Endothelial cell of umbilical vein (primary cell): ENCODE results near the gene ARHGAP28. TPM values are rescaled to one million over a fixed set of nuclear protein-coding genes. Genes with fewer than 3 reads are reported as not detected.

Experiments used
- BruUV-seq: library from RNA; stranded (reverse); fragments of 400-500 nt; replicated peaks from 2 replicates; lab custom pipeline; 2021; lab: Mats Ljungman, UMichigan
- CTCF ChIA-PET: fragments of 300-600, 350-600 bp; sonication (Branson Sonifier 250); formaldehyde crosslinking; loops from one replicate; lab custom pipeline; 2021; ENCODE audit warnings: antibody characterized with exemption, inconsistent platforms; lab: Charles Lee
- POLR2A ChIA-PET: fragments of 300-600, 350-600 bp; sonication (Branson Sonifier 250); formaldehyde crosslinking; loops from one replicate; lab custom pipeline; 2021; ENCODE audit warnings: antibody characterized with exemption, inconsistent platforms; lab: Charles Lee
- DNase-seq: peaks from one replicate; pipeline ENCODE4 v3.0.0-alpha.2; 2011; ENCODE audit warnings: low read depth, low spot score
- FAIRE-seq: peaks from 2 replicates; lab custom pipeline; 2011; peaks lifted over from hg19 to GRCh38; lab: Jason Lieb, UNC
- H2AFZ ChIP-seq: 2 replicates; pipeline ENCODE4 v1.6.0; 2012; ENCODE audit warnings: low read depth, low read length, control low read depth, inconsistent platforms
- H3K27ac ChIP-seq: 2 replicates; pipeline ENCODE4 v1.5.1; 2011; ENCODE audit warnings: low read depth, mild to moderate bottlenecking, control low read depth, low read length, moderate library complexity; ENCODE audit not compliant: insufficient read depth
- H3K27me3 ChIP-seq, 2 experiments: 2 replicates each; pipeline versions ENCODE4 v1.6.0 to v1.6.1; 2011; ENCODE audit warnings: low read length in 2 of 2, mixed read lengths in 1 of 2; ENCODE audit not compliant: control insufficient read depth in 2 of 2, insufficient read depth in 2 of 2
- H3K36me3 ChIP-seq, 2 experiments: 2 replicates in 1 of 2; 3 replicates in 1 of 2; pipeline ENCODE4 v1.5.1; 2011; ENCODE audit warnings: low read length in 2 of 2, mild to moderate bottlenecking in 1 of 2, moderate library complexity in 1 of 2; ENCODE audit not compliant: control insufficient read depth in 2 of 2, insufficient read depth in 2 of 2; ENCODE audit errors: extremely low read depth in 1 of 2
- H3K4me1 ChIP-seq: 3 replicates; pipeline ENCODE4 v1.5.1; 2011; ENCODE audit warnings: mild to moderate bottlenecking, low read length; ENCODE audit not compliant: control insufficient read depth, insufficient read depth; ENCODE audit errors: extremely low read depth
- H3K4me2 ChIP-seq: 2 replicates; pipeline ENCODE4 v1.6.1; 2011; ENCODE audit warnings: low read length, control low read depth, mixed read lengths; ENCODE audit not compliant: insufficient read depth
- H3K4me3 ChIP-seq, 3 experiments: fragments of 200-600 bp in 1 of 3; sonication (generic), shearing (Covaris generic) in 1 of 3; replicated peaks in 1 of 3; 2 replicates each; pipeline ENCODE4 v1.5.1; 2011 to 2016; ENCODE audit warnings: control low read depth in 3 of 3, low read length in 3 of 3, mild to moderate bottlenecking in 2 of 3, inconsistent platforms in 1 of 3, low read depth in 1 of 3, moderate library complexity in 1 of 3; ENCODE audit not compliant: insufficient read depth in 1 of 3
- H3K79me2 ChIP-seq: 2 replicates; pipeline ENCODE4 v1.6.0; 2012; ENCODE audit warnings: low read length, inconsistent platforms; ENCODE audit not compliant: control insufficient read depth, insufficient read depth
- H3K9ac ChIP-seq: replicated peaks from 2 replicates; pipeline ENCODE3; 2011; ENCODE audit warnings: low read length, control low read depth; ENCODE audit not compliant: insufficient read depth; ENCODE audit errors: extremely low read depth
- H3K9me1 ChIP-seq: replicated peaks from 3 replicates; pipeline ENCODE4 v1.6.0; 2011; ENCODE audit warnings: mild to moderate bottlenecking, low read length; ENCODE audit not compliant: control insufficient read depth, insufficient read depth; ENCODE audit errors: extremely low read depth
- H3K9me3 ChIP-seq: replicated peaks from 2 replicates; pipeline ENCODE4 v1.5.1; 2012; ENCODE audit warnings: low read length, inconsistent platforms; ENCODE audit not compliant: control insufficient read depth, insufficient read depth
- H4K20me1 ChIP-seq: replicated peaks from 2 replicates; pipeline ENCODE3; 2011; ENCODE audit warnings: mild to moderate bottlenecking, low read length; ENCODE audit not compliant: control insufficient read depth, insufficient read depth; ENCODE audit errors: extremely low read depth
- EZH2 ChIP-seq: IDR thresholded peaks from 2 replicates; pipeline ENCODE4 v1.6.1; 2012; ENCODE audit warnings: borderline replicate concordance, low read depth, mild to moderate bottlenecking, moderate library complexity, low read length, inconsistent platforms; ENCODE audit not compliant: severe bottlenecking
- FOS ChIP-seq: IDR thresholded peaks from 2 replicates; pipeline ENCODE4 v1.6.1; 2011; ENCODE audit warnings: mild to moderate bottlenecking, low read length, moderate library complexity, borderline replicate concordance; ENCODE audit not compliant: insufficient read depth
- GATA2 ChIP-seq: IDR thresholded peaks from 2 replicates; pipeline ENCODE4 v1.7.0; 2011; ENCODE audit warnings: low read depth, mild to moderate bottlenecking, moderate library complexity, mixed read lengths, low read length; ENCODE audit not compliant: insufficient read length, insufficient read depth
- JUN ChIP-seq: IDR thresholded peaks from 2 replicates; pipeline ENCODE4 v1.6.1; 2011; ENCODE audit warnings: borderline replicate concordance, low read depth; ENCODE audit not compliant: insufficient read length, insufficient read depth
- MYC ChIP-seq: IDR thresholded peaks from one replicate; pipeline ENCODE4 v1.6.1; 2011; ENCODE audit warnings: mild to moderate bottlenecking, low read depth, low read length
- POLR2A ChIP-seq: IDR thresholded peaks from 2 replicates; pipeline ENCODE4 v1.6.1; 2012; ENCODE audit warnings: low read depth, mild to moderate bottlenecking, control low read depth, low read length
- POLR2AphosphoS5 ChIP-seq: IDR thresholded peaks from 2 replicates; pipeline ENCODE4 v1.6.1; 2012; ENCODE audit warnings: low read depth, mild to moderate bottlenecking, control low read depth, low read length, moderate library complexity; ENCODE audit not compliant: insufficient read depth
- dilution Hi-C: fragments of 300-500 bp; cut with MboI; formaldehyde crosslinking; loops from one replicate; pipeline ENCODE4 v1.15.0; 2019; ENCODE audit warnings: low sequenced_read_pairs; ENCODE audit not compliant: extremely low pct_ligation_motif_present
- intact Hi-C: fragments of 100-400 bp; cut with micrococcal nuclease; formaldehyde crosslinking; loops from one replicate; pipeline ENCODE4 v1.10.0; 2022
- polyA plus RNA-seq, 4 experiments: library from polyadenylated mRNA; depleted of rRNA in 3 of 4; stranded (reverse) in 3 of 4; unstranded in 1 of 4; fragments of >200 nt; gene quantifications; 2 replicates each; pipeline versions ENCODE4 v1.2.1 to v1.2.3, GENCODE V29; 2011 to 2012; ENCODE audit warnings: missing spikeins in 1 of 4
- total RNA-seq: library from RNA; stranded (reverse); gene quantifications from 2 replicates; pipeline ENCODE4 v1.2.3, GENCODE V29; 2021
- TF ChIP-seq, protein P1 (sequence below), 2 donors: IDR thresholded peaks; 1 replicate in 1 of 2; 2 replicates in 1 of 2; pipeline ENCODE4 v1.5.1; 2011; ENCODE audit warnings: low read length in 2 of 2, mild to moderate bottlenecking in 2 of 2, moderate library complexity in 2 of 2, control low read depth in 1 of 2, inconsistent platforms in 1 of 2, low read depth in 1 of 2; ENCODE audit not compliant: insufficient read depth in 1 of 2; ENCODE audit errors: extremely low read depth in 1 of 2
- TF ChIP-seq, protein P2 (sequence below): IDR thresholded peaks from 2 replicates; pipeline ENCODE4 v1.6.1; 2011; ENCODE audit not compliant: insufficient read depth, insufficient read length

Gene ARHGAP28
- total and polyA plus RNA-seq, 2 donors (not counting 3 experiments of a cell fraction or from before 2014, with no cell fraction given): 3.8 to 23.4 TPM

DNA sequence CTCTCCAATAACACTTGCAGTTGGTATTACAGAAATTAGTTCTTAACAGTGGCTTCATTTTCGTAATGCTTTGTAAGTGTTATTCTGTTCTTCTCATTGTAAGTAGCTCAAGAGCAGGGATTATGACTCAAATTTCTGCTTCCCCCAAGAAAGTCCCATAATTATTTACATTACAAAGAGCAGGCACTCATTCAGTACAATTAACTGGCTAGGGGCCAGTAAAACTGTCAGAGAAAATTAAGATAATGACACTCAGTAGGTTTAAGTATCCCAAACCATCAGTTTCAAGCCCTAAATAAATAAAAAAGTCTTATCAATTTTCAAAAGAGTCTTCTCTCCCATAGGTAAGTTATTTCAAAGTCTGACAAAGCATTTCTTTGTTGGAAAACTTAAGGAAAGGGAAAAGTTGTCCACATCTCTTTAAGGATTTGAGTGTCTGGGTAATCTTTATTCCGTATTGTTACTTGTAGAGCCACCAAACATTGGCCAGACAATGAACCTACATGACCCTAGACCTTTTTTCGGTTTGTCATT, 137.1 kb downstream of the ARHGAP28 start:
- ChIA-PET CTCF (interaction anchor here (1.7 kb wide), 1 partner anchor 19 kb away, joined by 5 read pairs; no protein-coding TSS in a partner anchor), POLR2A (no interaction called here)
- Histone ChIP-seq H2AFZ (no peak overlapping the region), H4K20me1 (no peaks in the 10 kb centered on the region), H3K27me3 (no peaks in the 10 kb centered on the region), H3K4me2 (no peak overlapping the region), H3K4me3 (no peak overlapping the region), H3K4me1 (no peaks in the 10 kb centered on the region), H3K9me1 (no peaks in the 10 kb centered on the region), H3K79me2 (no peaks in the 10 kb centered on the region), H3K36me3 (no peaks in the 10 kb centered on the region), H3K9me3 (no peaks in the 10 kb centered on the region), H3K27ac (no peak overlapping the region), H3K9ac (no peak overlapping the region)
- FAIRE-seq: no peak
- intact Hi-C loops: no loop called here
- peak; percentile 33 for DNase-seq
- TF ChIP-seq POLR2A (no peak), JUN (no peak), EZH2 (no peak), FOS (no peak), POLR2AphosphoS5 (no peak), GATA2 (no peak), MYC (no peak)
- TF ChIP-seq, protein P1, sequence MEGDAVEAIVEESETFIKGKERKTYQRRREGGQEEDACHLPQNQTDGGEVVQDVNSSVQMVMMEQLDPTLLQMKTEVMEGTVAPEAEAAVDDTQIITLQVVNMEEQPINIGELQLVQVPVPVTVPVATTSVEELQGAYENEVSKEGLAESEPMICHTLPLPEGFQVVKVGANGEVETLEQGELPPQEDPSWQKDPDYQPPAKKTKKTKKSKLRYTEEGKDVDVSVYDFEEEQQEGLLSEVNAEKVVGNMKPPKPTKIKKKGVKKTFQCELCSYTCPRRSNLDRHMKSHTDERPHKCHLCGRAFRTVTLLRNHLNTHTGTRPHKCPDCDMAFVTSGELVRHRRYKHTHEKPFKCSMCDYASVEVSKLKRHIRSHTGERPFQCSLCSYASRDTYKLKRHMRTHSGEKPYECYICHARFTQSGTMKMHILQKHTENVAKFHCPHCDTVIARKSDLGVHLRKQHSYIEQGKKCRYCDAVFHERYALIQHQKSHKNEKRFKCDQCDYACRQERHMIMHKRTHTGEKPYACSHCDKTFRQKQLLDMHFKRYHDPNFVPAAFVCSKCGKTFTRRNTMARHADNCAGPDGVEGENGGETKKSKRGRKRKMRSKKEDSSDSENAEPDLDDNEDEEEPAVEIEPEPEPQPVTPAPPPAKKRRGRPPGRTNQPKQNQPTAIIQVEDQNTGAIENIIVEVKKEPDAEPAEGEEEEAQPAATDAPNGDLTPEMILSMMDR (IDR thresholded peaks at IDR 0.05; ENCODE audit: extremely low read depth in 1 of 2, insufficient read depth in 1 of 2, low read depth in 1 of 2, low read length in 2 of 2): no peak
- TF ChIP-seq, protein P2, sequence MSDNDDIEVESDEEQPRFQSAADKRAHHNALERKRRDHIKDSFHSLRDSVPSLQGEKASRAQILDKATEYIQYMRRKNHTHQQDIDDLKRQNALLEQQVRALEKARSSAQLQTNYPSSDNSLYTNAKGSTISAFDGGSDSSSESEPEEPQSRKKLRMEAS: no peak
- dilution Hi-C loops: no loop called here
- no TSS peak for BruUV-seq
